ENCODE data around the gene CCDC184. TPM values are rescaled to one million over a fixed set of nuclear protein-coding genes. Genes with fewer than 3 reads are reported as not detected.
"Not testable (repeated sequence)": the region's sequence is repeated elsewhere in the genome, so short reads cannot be mapped to it uniquely, and the experiment has no call there.

The CCDC184 gene
- total RNA-seq, 3 donors from 2014 or later = 0.22 to 0.61 (median 0.34) TPM

DNA sequence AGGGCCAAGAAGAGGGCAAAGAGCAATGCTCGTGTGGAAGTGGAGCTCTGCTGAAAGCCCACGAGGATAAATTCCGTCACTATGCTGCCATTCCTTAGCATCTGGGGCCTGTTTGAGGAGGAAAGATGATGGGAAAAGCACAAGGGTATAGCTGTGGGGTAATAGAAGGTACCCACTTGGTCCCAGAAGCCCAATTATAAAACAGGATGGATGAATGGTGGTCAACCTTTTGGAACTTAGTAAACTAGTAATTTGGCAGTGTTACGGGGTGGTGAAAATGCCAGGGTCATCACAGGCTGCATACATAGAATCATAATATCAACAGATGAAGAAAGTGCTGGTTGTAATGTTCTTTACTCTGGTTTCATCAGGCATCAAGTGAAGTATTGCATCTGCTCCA, 19.7 kb downstream of the CCDC184 start, which contains the start of gene OR10AD1:
OR10AD1 (minus strand) TSS at position 101 of the 400 bp plus-strand sequence; CDS start at position 101, 0 bp downstream.
- peaks cover 42% of the 10 kb centered on the region for H3K9me3 Mint-ChIP-seq

GRCh38 chr12:48209495-48209894, 26.1 kb downstream of the CCDC184 start:
- Mint-ChIP-seq H3K36me3 (ENCODE audit: insufficient read depth) (peaks cover 10% of the 10 kb centered on the region), H3K9me3 (peaks cover 17% of the 10 kb centered on the region)
- not testable (repeated sequence) for DNase-seq; H3K27me3 Mint-ChIP-seq (ENCODE audit: low read depth); H3K4me1 Mint-ChIP-seq (ENCODE audit: low read depth); ATAC-seq; H3K4me3 Mint-ChIP-seq

More for the DNA sequence above, 19.7 kb downstream of the CCDC184 start, which contains the start of gene OR10AD1:
- H3K36me3 Mint-ChIP-seq (ENCODE audit: insufficient read depth) = peaks cover 33% of the 10 kb centered on the region
- DNase-seq (no peak), ATAC-seq (no peak)
- H3K4me1 Mint-ChIP-seq (ENCODE audit: low read depth) = peaks cover 32% of the 10 kb centered on the region
- no peaks in the 10 kb centered on the region for H3K27me3 Mint-ChIP-seq (ENCODE audit: low read depth)
- H3K4me3 Mint-ChIP-seq = no peak within 1 kb of the TSS

- Mint-ChIP-seq H3K36me3 (ENCODE audit: insufficient read depth) (no peaks in the 10 kb centered on the region), H3K4me3 (no peak overlapping the region), H3K4me1 (ENCODE audit: low read depth) (peaks cover 8% of the 10 kb centered on the region), H3K9me3 (no peaks in the 10 kb centered on the region), H3K27me3 (ENCODE audit: low read depth) (peaks cover 4% of the 10 kb centered on the region)
- DNase-seq (no peak), ATAC-seq (no peak)
Observed at GRCh38 chr12:48216785-48217184, 33.3 kb downstream of the CCDC184 start.

DNA sequence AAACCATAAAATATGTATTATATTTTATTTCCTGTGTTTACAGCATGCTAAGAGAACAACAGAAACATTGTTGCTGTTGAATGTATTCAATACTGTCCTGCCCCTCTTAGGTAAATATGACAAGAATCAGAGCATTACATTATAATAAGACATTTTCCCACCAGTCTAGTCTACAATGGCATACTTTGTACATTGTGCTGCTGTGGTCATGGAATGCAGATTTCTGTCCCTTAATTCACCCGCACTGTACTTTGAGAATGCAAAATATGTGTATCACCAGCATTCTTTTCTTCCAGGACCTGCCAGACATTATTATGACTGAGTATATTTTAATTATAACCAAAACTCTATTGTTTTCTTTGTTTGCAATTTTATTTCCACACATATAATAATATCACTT, 36.2 kb downstream of the CCDC184 start:
- no peak for DNase-seq
- H3K4me1 Mint-ChIP-seq (ENCODE audit: low read depth) = no peaks in the 10 kb centered on the region
- no peaks in the 10 kb centered on the region for H3K36me3 Mint-ChIP-seq (ENCODE audit: insufficient read depth)
- ATAC-seq = no peak
- no peaks in the 10 kb centered on the region for H3K9me3 Mint-ChIP-seq
- H3K27me3 Mint-ChIP-seq (ENCODE audit: low read depth) = peaks cover 13% of the 10 kb centered on the region
- H3K4me3 Mint-ChIP-seq = no peak overlapping the region

DNA sequence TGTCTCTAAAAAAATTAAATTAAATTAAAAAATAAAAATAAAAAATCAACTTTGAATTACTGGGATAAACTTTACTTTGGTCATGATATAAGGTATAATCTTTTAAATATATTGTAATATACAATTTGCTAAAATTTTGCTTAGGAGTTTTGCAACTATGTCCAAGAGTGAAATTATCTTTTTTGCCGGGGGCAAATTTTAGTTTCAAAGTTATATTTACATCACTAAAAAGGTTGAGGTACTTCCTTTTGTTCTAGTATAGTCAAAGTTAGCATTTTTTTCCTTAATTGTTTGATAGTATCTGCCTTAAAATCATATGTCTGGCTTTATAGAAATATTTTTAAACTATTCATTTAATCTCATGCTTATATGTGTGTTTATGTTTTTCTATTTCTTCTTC, 37.3 kb downstream of the CCDC184 start:
- Mint-ChIP-seq H3K9me3 (no peaks in the 10 kb centered on the region), H3K4me3 (no peak overlapping the region), H3K4me1 (ENCODE audit: low read depth) (no peaks in the 10 kb centered on the region), H3K27me3 (ENCODE audit: low read depth) (peaks cover 17% of the 10 kb centered on the region), H3K36me3 (ENCODE audit: insufficient read depth) (no peaks in the 10 kb centered on the region)
- DNase-seq (no peak), ATAC-seq (no peak)

GRCh38 chr12:48221645-48222044, 38.2 kb downstream of the CCDC184 start:
- ATAC-seq (no peak), DNase-seq (no peak)
- peaks cover 2% of the 10 kb centered on the region for H3K9me3 Mint-ChIP-seq
- no peaks in the 10 kb centered on the region for H3K36me3 Mint-ChIP-seq (ENCODE audit: insufficient read depth)
- H3K4me1 Mint-ChIP-seq (ENCODE audit: low read depth) = no peaks in the 10 kb centered on the region
- H3K27me3 Mint-ChIP-seq (ENCODE audit: low read depth) = peaks cover 22% of the 10 kb centered on the region
- no peak overlapping the region for H3K4me3 Mint-ChIP-seq

- H3K9me3 Mint-ChIP-seq; ATAC-seq; H3K4me1 Mint-ChIP-seq (ENCODE audit: low read depth); H3K4me3 Mint-ChIP-seq; H3K36me3 Mint-ChIP-seq (ENCODE audit: insufficient read depth); DNase-seq: not testable (repeated sequence)
- H3K27me3 Mint-ChIP-seq (ENCODE audit: low read depth) = peaks cover 37% of the 10 kb centered on the region
Observed at GRCh38 chr12:48224533-48224932, 41.1 kb downstream of the CCDC184 start.

DNA sequence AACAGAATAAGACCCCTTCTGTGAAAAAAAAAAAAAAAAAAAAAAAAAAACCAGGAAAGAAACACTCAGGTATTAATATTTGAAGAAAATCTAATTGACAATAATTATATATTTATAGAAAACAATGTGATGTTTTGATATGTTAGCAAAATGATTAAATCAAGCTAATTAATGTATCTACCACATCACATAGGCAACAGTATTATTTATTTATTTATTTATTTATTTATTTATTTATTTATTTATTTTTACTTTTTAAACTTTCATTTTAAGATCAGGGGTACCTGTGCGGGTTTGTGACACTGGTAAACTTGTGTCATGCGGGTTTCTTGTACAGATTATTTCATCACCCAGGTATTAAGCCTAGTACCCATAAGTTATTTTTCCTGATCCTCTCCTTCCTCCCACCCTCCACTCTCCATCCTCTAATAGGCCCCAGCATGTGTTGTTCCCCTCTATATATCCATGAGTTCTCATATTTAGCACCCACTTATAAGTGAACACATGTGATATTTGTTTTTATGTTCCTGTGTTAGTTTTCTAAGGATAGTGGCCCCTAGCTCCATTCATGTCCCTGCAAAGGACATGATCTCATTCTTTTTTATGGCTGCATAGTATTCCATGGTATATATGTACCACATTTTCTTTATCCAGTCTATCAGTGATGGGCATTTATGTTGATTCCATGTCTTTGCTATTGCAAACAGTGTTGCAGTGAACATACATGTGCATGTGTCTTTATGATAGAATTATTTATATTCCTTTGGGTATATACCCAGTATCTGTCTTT, 47.9 kb downstream of the CCDC184 start:
- not testable (repeated sequence) for ATAC-seq; H3K36me3 Mint-ChIP-seq (ENCODE audit: insufficient read depth); DNase-seq; H3K4me3 Mint-ChIP-seq; H3K4me1 Mint-ChIP-seq (ENCODE audit: low read depth)
- H3K9me3 Mint-ChIP-seq = peaks cover 15% of the 10 kb centered on the region
- H3K27me3 Mint-ChIP-seq (ENCODE audit: low read depth) = peaks cover 20% of the 10 kb centered on the region

Other genes with a start within 250 kb of the CCDC184 start
- 10 to 100 TPM; 60.7 to 72.8 (median 63.1) TPM for gene TMEM106C, start 220.0 kb upstream of the CCDC184 start, total RNA-seq
- gene COL2A1, start 179.2 kb upstream of the CCDC184 start, total RNA-seq = under 1 TPM in 1 of 3 donors, not detected in 2; 0.08 TPM
- 10 to 100 TPM; 44.3 to 54.0 (median 46.5) TPM for gene SENP1, start 77.6 kb upstream of the CCDC184 start, total RNA-seq
- 10 to 100 TPM; 66.0 to 79.0 (median 70.7) TPM for gene PFKM, start 64.3 kb upstream of the CCDC184 start, total RNA-seq
- 10 to 100 TPM; 28.2 to 34.4 (median 32.8) TPM for gene ASB8, start 26.1 kb upstream of the CCDC184 start, total RNA-seq
- not detected for gene OR10AD1, start 19.6 kb downstream of the CCDC184 start, total RNA-seq
- gene ZNF641, start 167.3 kb downstream of the CCDC184 start, total RNA-seq = 1 to 10 TPM; 4.3 to 8.3 (median 7.3) TPM

Data from activated T-cell treated with anti-CD3 and anti-CD28 coated beads, Interleukin-2, amount 50 U/mL, for 4 hours (primary cell).